Transverse colon (tissue), 4 donors: ENCODE measurements around the gene EIF2AK3. TPM values are rescaled to one million over a fixed set of nuclear protein-coding genes. Genes with fewer than 3 reads are reported as not detected.
A peak's percentile ranks its signal among the peaks of the same experiment; 100 is the strongest.

Experiments
- DNase-seq: peaks from one replicate; pipeline ENCODE4 v3.0.0-alpha.2; 2019
- H3K27ac ChIP-seq, 4 donors: fragments of 200-600 bp; sonication (generic); 2 replicates each; pipeline ENCODE4 v1.5.1; 2016 to 2018; ENCODE audit warnings: inconsistent platforms in 4 of 4
- H3K27me3 ChIP-seq: fragments of 200-600 bp; sonication (generic); 2 replicates; pipeline ENCODE4 v1.5.1; 2017; ENCODE audit warnings: inconsistent platforms
- H3K36me3 ChIP-seq, 4 donors: fragments of 200-600 bp; sonication (generic); 2 replicates each; pipeline ENCODE4 v1.5.1; 2017 to 2019; ENCODE audit warnings: inconsistent platforms in 4 of 4
- H3K4me1 ChIP-seq, 4 donors: fragments of 200-600 bp; sonication (generic); 2 replicates each; pipeline ENCODE4 v1.5.1; 2017 to 2020; ENCODE audit warnings: inconsistent platforms in 4 of 4
- H3K4me3 ChIP-seq, 4 donors: fragments of 200-600 bp; sonication (generic); 1 replicate in 1 of 4; 2 replicates in 3 of 4; pipeline versions ENCODE4 v1.5.1 to v1.6.1; 2017 to 2019; ENCODE audit warnings: inconsistent platforms in 4 of 4
- H3K9me3 ChIP-seq, 2 donors: fragments of 200-600 bp; sonication (generic); 2 replicates each; pipeline ENCODE4 v1.5.1; 2017 to 2019; ENCODE audit warnings: inconsistent platforms in 2 of 2
- EP300 ChIP-seq: sonication (generic); formaldehyde crosslinking; IDR thresholded peaks from one replicate; pipeline ENCODE4 v1.6.1; 2017; ENCODE audit warnings: antibody characterized with exemption, low read depth
- POLR2A ChIP-seq: fragments of 450-650 bp; IDR thresholded peaks from one replicate; pipeline ENCODE4 v1.6.1; 2016; ENCODE audit warnings: antibody characterized with exemption, mild to moderate bottlenecking, moderate library complexity
- POLR2AphosphoS5 ChIP-seq, 3 donors: sonication (generic); formaldehyde crosslinking; IDR thresholded peaks; one replicate each; pipeline ENCODE4 v1.6.1; 2016; ENCODE audit warnings: antibody characterized with exemption in 3 of 3
- whole genome bisulfite sequencing, 2 donors: methylation state at CpG; one replicate each; pipeline ENCODE4 v1.1.5; 2018; ENCODE audit warnings: low coverage in 1 of 2; 5-methylcytosine and 5-hydroxymethylcytosine counted together
- in situ Hi-C, 4 donors: fragments of 200-750 bp; cut with MboI; loops; one replicate each; pipeline versions ENCODE4 v1.15.0 to v1.15.1; 2017; ENCODE audit warnings: low sequenced_read_pairs in 3 of 4, low pct_ligation_motif_present in 1 of 4, low pct_unique_long_range_greater_than_20kb in 1 of 4
- intact Hi-C: fragments of 100-400 bp; cut with DNase I; formaldehyde crosslinking; loops from one replicate; pipeline ENCODE4 v1.15.1; 2023; ENCODE audit warnings: low total_unique reads
- total RNA-seq, 4 donors: library from RNA; depleted of rRNA; stranded (reverse); fragments of >200 nt; gene quantifications; one replicate each; pipeline ENCODE4 v1.1.0, GENCODE V29; 2016
- TF ChIP-seq, protein P1 (sequence below), 5 experiments: fragments of 200-600 bp in 3 of 5; fragments of 450-650 bp in 2 of 5; sonication (generic) in 3 of 5; IDR thresholded peaks; 1 replicate in 2 of 5; 2 replicates in 3 of 5; pipeline ENCODE4 v1.5.1; 2016 to 2017; ENCODE audit warnings: antibody characterized with exemption in 5 of 5, inconsistent platforms in 3 of 5, mild to moderate bottlenecking in 2 of 5, moderate library complexity in 1 of 5

The EIF2AK3 gene
- total RNA-seq, 4 donors from 2014 or later: 19.5 to 44.8 (median 32.9) TPM

DNA sequence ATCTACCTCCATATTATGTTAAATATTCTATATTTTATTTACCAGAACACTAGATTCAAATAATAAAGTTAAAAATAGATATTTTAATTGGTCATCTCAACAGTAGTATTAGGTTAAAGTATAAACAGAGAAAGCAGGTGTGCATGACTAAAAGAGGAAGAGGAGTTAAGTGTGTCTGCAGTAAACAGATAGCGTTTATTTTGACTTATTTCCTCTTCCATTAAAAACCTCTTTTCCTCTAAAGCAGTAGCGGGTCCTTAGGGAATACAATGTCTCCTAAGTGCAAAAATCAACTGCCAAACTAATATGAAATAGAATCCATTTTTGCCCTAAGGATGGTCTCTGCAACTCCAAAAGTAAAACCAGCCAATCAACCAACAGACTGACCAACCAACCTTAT, 27.7 kb downstream of the EIF2AK3 start:
- in situ Hi-C loops: loop anchor here in 1 of 4 donors (10.0 kb wide), 1 partner anchor 65 kb away; no protein-coding TSS in a partner anchor
- intact Hi-C loops: loop anchor here (5.0 kb wide), 1 partner anchor 68 kb away; no protein-coding TSS in a partner anchor
- peaks cover 8 to 32% (median 14%) of the 10 kb centered on the region in 4 donors for H3K4me1 ChIP-seq
- no peak overlapping the region for H3K4me3 ChIP-seq
- DNase-seq: no peak
- TF ChIP-seq POLR2A (no peak), POLR2AphosphoS5 (IDR thresholded peaks at IDR 0.05) (no peak), EP300 (no peak)
- TF ChIP-seq, protein P1, sequence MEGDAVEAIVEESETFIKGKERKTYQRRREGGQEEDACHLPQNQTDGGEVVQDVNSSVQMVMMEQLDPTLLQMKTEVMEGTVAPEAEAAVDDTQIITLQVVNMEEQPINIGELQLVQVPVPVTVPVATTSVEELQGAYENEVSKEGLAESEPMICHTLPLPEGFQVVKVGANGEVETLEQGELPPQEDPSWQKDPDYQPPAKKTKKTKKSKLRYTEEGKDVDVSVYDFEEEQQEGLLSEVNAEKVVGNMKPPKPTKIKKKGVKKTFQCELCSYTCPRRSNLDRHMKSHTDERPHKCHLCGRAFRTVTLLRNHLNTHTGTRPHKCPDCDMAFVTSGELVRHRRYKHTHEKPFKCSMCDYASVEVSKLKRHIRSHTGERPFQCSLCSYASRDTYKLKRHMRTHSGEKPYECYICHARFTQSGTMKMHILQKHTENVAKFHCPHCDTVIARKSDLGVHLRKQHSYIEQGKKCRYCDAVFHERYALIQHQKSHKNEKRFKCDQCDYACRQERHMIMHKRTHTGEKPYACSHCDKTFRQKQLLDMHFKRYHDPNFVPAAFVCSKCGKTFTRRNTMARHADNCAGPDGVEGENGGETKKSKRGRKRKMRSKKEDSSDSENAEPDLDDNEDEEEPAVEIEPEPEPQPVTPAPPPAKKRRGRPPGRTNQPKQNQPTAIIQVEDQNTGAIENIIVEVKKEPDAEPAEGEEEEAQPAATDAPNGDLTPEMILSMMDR (IDR thresholded peaks at IDR 0.05): no peak
- H3K9me3 ChIP-seq: no peaks in the 10 kb centered on the region
- H3K27ac ChIP-seq: peak overlapping the region; percentile 54 to 61 (median 60)
- 57 to 71% methylated on average over 2 of the region's 2 CpGs for WGBS, 2 donors
- no peaks in the 10 kb centered on the region for H3K27me3 ChIP-seq
- no peaks in the 10 kb centered on the region for H3K36me3 ChIP-seq

DNA sequence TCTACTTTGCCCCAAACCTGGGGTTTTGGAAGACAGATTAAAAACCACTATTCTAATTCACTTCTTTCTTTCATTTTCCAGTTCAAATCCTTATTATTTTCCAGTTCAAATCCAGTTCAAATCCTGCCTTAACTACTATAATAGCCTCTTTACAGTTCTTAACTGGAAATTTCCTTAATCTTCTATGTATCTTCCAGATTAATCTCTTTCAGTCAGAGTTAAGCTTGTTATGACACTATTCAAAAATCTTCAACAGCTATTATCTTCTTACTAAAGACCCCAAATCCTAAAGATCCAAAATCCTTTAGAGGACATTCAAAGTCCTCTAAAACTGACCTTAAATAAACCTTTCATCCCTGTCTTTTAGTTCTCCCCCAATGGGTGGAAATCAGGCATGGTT, 30.1 kb downstream of the EIF2AK3 start:
- peaks cover 0 to 16% (median 2%) of the 10 kb centered on the region in 4 donors for H3K36me3 ChIP-seq
- TF ChIP-seq POLR2A (no peak), EP300 (no peak), POLR2AphosphoS5 (IDR thresholded peaks at IDR 0.05) (no peak)
- TF ChIP-seq, protein P1 (IDR thresholded peaks at IDR 0.05): no peak
- H3K27me3 ChIP-seq: no peaks in the 10 kb centered on the region
- H3K27ac ChIP-seq: no peak overlapping the region
- peaks cover 8 to 29% (median 14%) of the 10 kb centered on the region in 4 donors for H3K4me1 ChIP-seq
- H3K9me3 ChIP-seq: no peaks in the 10 kb centered on the region
- DNase-seq: no peak
- in situ Hi-C loops: loop anchor here in 1 of 4 donors (10.0 kb wide), 1 partner anchor 68 kb away; no protein-coding TSS in a partner anchor
- intact Hi-C loops: loop anchor here (5.0 kb wide), 1 partner anchor 70 kb away; no protein-coding TSS in a partner anchor
- H3K4me3 ChIP-seq: no peak overlapping the region

DNA sequence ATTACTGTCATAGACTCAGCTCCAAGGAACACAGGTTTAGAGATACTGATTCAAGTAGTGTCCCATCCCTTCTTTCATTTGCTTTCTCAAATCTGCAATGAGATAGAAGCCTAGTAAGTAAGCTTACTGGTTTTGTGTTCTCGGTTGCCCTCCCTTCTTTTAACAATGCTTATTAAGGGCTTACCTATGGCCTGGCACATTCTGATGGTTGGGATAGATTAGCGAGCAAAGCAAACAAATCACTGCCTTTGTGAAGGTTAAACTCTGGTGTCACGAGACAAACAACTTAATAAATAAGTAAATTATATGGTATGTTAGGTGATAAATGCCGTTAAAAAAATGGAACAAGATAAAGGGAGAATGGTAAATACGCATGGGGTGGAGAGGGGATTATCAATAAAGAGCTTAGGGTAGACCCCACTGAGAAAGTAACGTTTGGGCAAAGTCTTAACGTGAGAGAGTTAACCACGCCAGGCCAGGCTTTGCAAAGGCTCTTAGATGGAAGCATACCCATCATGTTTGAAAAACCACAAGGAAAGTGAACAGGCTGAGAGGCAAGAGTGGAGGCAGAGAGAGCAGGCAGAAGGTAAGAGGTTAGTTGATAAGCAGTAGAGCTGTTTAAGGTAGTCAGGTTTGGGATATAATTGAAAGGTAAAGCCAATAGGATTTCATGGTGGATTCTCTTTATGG, 31.0 kb downstream of the EIF2AK3 start:
- no peak overlapping the region for H3K4me3 ChIP-seq
- H3K27me3 ChIP-seq: no peaks in the 10 kb centered on the region
- no peak for TF ChIP-seq POLR2A
- no peak for TF ChIP-seq EP300
- no peak for TF ChIP-seq POLR2AphosphoS5 (IDR thresholded peaks at IDR 0.05)
- TF ChIP-seq, protein P1 (IDR thresholded peaks at IDR 0.05): no peak
- in situ Hi-C loops: loop anchor here in 1 of 4 donors (10.0 kb wide), 1 partner anchor 69 kb away; no protein-coding TSS in a partner anchor
- H3K36me3 ChIP-seq: peaks cover 0 to 16% (median 4%) of the 10 kb centered on the region in 4 donors
- H3K4me1 ChIP-seq: peaks cover 8 to 26% (median 13%) of the 10 kb centered on the region in 4 donors
- no peak for DNase-seq
- 92 to 93% methylated on average over 8 of the region's 8 CpGs for WGBS, 2 donors
- no peak overlapping the region for H3K27ac ChIP-seq
- H3K9me3 ChIP-seq: no peaks in the 10 kb centered on the region
- intact Hi-C loops: loop anchor here (5.0 kb wide), 1 partner anchor 71 kb away; no protein-coding TSS in a partner anchor

DNA sequence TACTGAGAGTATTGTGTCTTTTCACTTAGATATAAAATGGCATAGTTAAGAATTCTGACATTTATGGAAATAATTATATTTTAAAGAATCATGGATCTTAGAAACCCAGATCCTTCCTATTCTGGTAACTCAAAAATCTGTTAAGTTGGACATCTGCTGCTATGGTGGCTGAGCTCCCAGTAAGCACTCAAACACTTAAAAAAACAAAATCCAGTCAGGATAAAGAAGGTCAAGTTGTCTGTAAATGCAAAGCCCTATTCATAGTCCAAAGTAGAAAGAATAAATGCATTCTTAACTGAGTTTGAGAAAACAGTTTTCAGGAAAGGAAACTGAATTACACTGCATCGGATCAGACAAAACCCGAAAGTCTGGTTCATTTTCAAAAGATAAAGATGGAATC, 35.6 kb downstream of the EIF2AK3 start:
- WGBS, 2 donors: 65 to 80% methylated on average over 2 of the region's 2 CpGs
- Histone ChIP-seq H3K36me3 (peaks cover 0 to 42% (median 15%) of the 10 kb centered on the region in 4 donors), H3K4me1 (no peaks in the 10 kb centered on the region), H3K27me3 (no peaks in the 10 kb centered on the region), H3K27ac (no peak overlapping the region), H3K9me3 (no peaks in the 10 kb centered on the region), H3K4me3 (no peak overlapping the region)
- in situ Hi-C loops: loop anchor here (5.0 to 10.0 kb wide), 3 partner anchors 73 to 81 kb away; no protein-coding TSS in a partner anchor
- DNase-seq: no peak
- intact Hi-C loops: no loop called here
- TF ChIP-seq EP300 (no peak), POLR2A (no peak), POLR2AphosphoS5 (IDR thresholded peaks at IDR 0.05) (no peak)
- TF ChIP-seq, protein P1 (IDR thresholded peaks at IDR 0.05): no peak
